GM13976 (cell line): ENCODE data around the gene TPK1.

ENCODE experiments used
- DNase-seq: peaks from one replicate; pipeline ENCODE4 v3.0.0; 2012; ENCODE audit warnings: low spot score
- in situ Hi-C: fragments of 300-500 bp; cut with MboI; formaldehyde crosslinking; loops from one replicate; pipeline ENCODE4 v1.12.0; 2022; ENCODE audit warnings: low sequenced_read_pairs, mixed read lengths, inconsistent platforms; ENCODE audit not compliant: unreplicated experiment
- TF ChIP-seq, protein P1 (sequence below): IDR thresholded peaks from 2 replicates; pipeline ENCODE4 v1.5.1; 2012; ENCODE audit warnings: borderline replicate concordance, mild to moderate bottlenecking; ENCODE audit not compliant: insufficient read depth; ENCODE audit errors: extremely low read depth, missing control alignments, control extremely low read depth

TPK1 gene

DNA sequence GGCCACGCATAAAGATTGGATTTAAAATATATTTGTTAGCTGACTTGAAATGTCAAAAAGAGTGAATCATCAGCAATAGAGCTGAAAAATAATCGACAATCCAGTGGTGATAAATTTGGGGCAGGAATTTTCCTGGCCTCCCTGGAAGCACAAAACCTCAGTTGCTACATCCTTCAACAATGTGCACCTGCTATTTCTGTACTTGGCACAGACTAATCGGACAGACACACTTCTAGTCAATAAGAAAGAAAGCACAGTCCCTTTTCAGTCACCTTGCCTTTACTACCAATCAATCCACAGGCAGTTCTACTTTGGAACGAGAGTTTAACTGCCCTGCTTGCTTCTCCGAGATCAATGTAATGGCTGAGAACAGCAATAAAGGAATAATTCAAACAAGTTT is 335.6 kb downstream of the TPK1 start:
- TF ChIP-seq, protein P1, sequence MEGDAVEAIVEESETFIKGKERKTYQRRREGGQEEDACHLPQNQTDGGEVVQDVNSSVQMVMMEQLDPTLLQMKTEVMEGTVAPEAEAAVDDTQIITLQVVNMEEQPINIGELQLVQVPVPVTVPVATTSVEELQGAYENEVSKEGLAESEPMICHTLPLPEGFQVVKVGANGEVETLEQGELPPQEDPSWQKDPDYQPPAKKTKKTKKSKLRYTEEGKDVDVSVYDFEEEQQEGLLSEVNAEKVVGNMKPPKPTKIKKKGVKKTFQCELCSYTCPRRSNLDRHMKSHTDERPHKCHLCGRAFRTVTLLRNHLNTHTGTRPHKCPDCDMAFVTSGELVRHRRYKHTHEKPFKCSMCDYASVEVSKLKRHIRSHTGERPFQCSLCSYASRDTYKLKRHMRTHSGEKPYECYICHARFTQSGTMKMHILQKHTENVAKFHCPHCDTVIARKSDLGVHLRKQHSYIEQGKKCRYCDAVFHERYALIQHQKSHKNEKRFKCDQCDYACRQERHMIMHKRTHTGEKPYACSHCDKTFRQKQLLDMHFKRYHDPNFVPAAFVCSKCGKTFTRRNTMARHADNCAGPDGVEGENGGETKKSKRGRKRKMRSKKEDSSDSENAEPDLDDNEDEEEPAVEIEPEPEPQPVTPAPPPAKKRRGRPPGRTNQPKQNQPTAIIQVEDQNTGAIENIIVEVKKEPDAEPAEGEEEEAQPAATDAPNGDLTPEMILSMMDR = no peak
- no peak for DNase-seq
- in situ Hi-C loops = no loop called here

DNA sequence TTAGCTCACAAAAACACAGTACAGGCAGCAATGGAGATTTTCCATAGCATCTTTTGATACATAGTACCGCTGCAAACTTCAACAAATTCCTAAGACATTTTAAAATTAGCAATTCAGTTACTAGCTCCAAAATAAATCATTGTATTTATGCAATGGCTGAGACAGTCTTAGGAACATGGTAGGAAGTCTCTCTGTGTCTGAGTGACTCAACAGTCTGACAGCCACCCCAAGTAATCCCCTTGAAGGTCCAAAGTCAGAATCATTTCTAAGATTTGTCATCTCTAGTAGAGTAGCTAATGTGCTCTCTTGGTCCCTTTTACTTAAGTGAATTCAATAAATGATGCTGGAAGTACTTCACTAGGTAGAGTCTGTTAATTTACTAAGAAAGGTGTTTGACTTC is 338.6 kb downstream of the TPK1 start:
- DNase-seq = no peak
- in situ Hi-C loops = no loop called here

DNA sequence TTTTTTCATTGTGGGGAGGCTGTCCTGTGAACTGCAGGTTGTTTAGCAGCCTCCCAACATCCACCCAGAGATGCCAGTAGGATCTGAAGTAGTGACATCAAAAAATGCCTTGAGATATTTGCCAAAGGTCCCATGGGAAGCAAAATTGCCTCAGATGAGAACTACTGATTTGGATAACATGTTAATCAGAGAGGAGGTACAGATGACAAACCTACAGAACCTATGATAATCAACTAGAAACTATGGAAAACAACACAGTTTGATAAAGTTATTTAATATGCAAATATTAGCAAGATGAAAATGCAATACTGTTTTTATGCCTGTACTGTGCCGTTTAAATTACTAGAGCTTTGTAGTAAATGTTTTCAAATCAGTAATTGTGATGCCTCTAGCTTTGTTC is 341.5 kb downstream of the TPK1 start:
- TF ChIP-seq, protein P1 = no peak
- in situ Hi-C loops = no loop called here

More for the DNA sequence above, 338.6 kb downstream of the TPK1 start:
- TF ChIP-seq, protein P1 = no peak

DNA sequence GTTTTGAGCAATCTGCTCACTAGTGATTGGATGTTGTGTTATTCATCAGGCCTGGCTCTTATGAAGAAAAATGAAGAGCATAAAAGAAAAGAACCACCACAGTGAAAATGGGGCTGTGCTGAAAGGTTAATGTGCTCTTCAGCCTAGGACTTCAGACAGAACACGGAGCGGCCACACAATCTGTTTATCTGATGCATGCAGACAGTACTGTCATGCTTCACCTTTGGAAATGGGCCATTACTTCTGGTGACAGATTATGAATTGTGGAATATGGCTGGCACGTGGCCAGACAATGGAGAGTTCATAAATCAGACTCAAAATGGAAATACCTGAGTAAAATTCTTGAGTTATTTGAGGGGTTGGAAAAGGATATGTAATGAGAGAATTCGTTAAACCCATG is 346.3 kb downstream of the TPK1 start:
- TF ChIP-seq, protein P1 = no peak
- in situ Hi-C loops = no loop called here
- no peak for DNase-seq

More for the DNA sequence above, 341.5 kb downstream of the TPK1 start:
- DNase-seq = no peak

DNA sequence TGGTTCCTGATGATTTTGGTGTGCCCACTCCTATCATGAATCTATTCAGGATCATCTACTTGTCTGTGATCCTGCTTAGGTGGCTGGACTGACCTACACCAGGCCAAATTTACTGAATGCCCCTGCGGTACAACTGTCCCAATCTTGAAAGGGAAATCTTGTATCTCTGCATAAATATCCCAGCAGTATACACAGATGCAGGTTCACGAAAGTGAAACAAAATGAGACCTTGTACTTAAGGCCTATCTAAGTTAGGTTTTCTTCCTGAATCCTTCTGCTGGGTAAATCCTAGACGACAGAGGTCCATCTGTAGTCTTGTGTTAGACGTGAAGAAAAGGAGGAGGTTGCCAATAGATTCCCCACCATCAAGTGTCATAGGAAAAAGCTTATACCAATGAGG is 346.9 kb downstream of the TPK1 start:
- DNase-seq = no peak
- in situ Hi-C loops = no loop called here
- TF ChIP-seq, protein P1 = no peak

DNA sequence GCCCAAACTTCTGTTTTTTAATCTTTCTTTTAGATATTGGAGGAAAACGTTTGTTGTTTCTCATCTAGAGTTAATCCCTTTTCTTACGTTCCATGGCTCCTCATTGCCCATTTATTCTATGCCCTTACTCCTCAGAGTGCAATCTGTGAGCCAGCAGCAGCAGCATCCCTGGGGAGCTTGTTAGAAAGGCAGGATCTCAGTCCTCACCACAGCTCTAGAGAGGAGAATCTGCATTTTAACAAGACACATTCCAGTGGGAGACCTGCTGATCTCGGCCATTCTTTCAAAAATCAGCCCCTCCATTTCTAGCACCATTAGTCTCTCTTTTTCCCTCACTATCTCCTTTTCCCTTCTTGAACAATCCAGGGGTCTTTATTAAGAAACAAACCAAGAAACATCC is 348.0 kb downstream of the TPK1 start:
- TF ChIP-seq, protein P1 = no peak
- in situ Hi-C loops = no loop called here
- no peak for DNase-seq

DNA sequence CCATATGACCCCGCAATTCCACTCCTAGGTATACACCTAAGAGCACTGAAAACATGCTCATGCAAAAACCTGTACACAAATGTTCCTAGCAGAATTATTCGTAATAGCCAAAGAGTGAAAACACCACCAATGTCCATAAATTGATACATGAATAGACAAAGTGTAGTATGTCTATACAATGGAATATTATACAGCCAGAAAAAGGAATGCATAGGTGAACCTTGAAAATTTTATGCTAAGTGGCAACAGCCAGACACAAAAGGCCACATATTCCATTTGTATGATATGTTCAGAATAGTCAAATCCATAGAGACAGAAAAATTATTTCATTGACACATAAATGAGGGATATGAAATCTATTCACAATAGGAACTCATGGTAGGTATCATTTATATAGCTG is 351.4 kb downstream of the TPK1 start:
- in situ Hi-C loops = no loop called here
- TF ChIP-seq, protein P1 = no peak
- no peak for DNase-seq
